ENCODE measurements around the gene NAALADL2.

GRCh38 chr3:174863488-174863887 is 4.4 kb downstream of the NAALADL2 start:
- TF ChIP-seq, protein P1, sequence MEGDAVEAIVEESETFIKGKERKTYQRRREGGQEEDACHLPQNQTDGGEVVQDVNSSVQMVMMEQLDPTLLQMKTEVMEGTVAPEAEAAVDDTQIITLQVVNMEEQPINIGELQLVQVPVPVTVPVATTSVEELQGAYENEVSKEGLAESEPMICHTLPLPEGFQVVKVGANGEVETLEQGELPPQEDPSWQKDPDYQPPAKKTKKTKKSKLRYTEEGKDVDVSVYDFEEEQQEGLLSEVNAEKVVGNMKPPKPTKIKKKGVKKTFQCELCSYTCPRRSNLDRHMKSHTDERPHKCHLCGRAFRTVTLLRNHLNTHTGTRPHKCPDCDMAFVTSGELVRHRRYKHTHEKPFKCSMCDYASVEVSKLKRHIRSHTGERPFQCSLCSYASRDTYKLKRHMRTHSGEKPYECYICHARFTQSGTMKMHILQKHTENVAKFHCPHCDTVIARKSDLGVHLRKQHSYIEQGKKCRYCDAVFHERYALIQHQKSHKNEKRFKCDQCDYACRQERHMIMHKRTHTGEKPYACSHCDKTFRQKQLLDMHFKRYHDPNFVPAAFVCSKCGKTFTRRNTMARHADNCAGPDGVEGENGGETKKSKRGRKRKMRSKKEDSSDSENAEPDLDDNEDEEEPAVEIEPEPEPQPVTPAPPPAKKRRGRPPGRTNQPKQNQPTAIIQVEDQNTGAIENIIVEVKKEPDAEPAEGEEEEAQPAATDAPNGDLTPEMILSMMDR (conservative IDR thresholded peaks at IDR 0.05 in 1 of 2, IDR thresholded peaks at IDR 0.05 in 1 of 2; ENCODE audit: low read depth in 1 of 2, low read length in 2 of 2): no peak
- no peak for TF ChIP-seq EZH2 (IDR thresholded peaks at IDR 0.05; ENCODE audit: low read length, missing control alignments)
